HG02884 (cell line): ENCODE measurements around the gene TMEM89.

Source experiments
- ATAC-seq: cut with Tn5 transposase; IDR thresholded peaks from one replicate; pipeline ENCODE4 v1.9.1; 2021; ENCODE audit warnings: mild to moderate bottlenecking, moderate library complexity; ENCODE audit not compliant: unreplicated experiment

TMEM89 gene

GRCh38 chr3:48591886-48592518 lies 29.6 kb downstream of the TMEM89 start:
- ATAC-seq = no peak

GRCh38 chr3:48591436-48591835 lies 30.1 kb downstream of the TMEM89 start:
- no peak for ATAC-seq

- no peak for ATAC-seq
Measured at GRCh38 chr3:48588230-48588629, 33.3 kb downstream of the TMEM89 start.

GRCh38 chr3:48587686-48588085 lies 33.9 kb downstream of the TMEM89 start:
- ATAC-seq = no peak

GRCh38 chr3:48585411-48585810 lies 36.2 kb downstream of the TMEM89 start:
- no peak for ATAC-seq

- no peak for ATAC-seq
Measured at GRCh38 chr3:48584836-48585235, 36.7 kb downstream of the TMEM89 start.

- ATAC-seq = no peak
Measured at GRCh38 chr3:48581621-48582481, 39.7 kb downstream of the TMEM89 start.

- no peak for ATAC-seq
Measured at GRCh38 chr3:48576647-48577046, 44.9 kb downstream of the TMEM89 start.

- no peak for ATAC-seq
Measured at GRCh38 chr3:48575366-48575765, 46.2 kb downstream of the TMEM89 start.

GRCh38 chr3:48573973-48574585 lies 47.5 kb downstream of the TMEM89 start:
- ATAC-seq = no peak

- no peak for ATAC-seq
Measured at GRCh38 chr3:48572517-48572916, 49.1 kb downstream of the TMEM89 start.

- ATAC-seq = no peak
Measured at GRCh38 chr3:48571938-48572337, 49.6 kb downstream of the TMEM89 start.
